IMR-90 (cell line): ENCODE results near the gene ACVR2B. TPM values are rescaled to one million over a fixed set of nuclear protein-coding genes. Genes with fewer than 3 reads are reported as not detected.

ENCODE experiments used
- ATAC-seq: fragments of 200-7000 bp; cut with Tn5 transposase; 2 replicates; pipeline ENCODE4 v1.9.1; 2020; ENCODE audit warnings: low read depth, mild to moderate bottlenecking, moderate library complexity
- BruUV-seq: library from RNA; stranded (reverse); fragments of 400-500 nt; replicated peaks from 2 replicates; lab custom pipeline; 2021; lab: Mats Ljungman, UMichigan
- CTCF ChIA-PET: fragments of 300-600 bp; formaldehyde crosslinking; extraction: SDS; loops from one replicate; lab custom pipeline; 2021; ENCODE audit warnings: antibody characterized with exemption; lab: Yijun Ruan, JAX
- POLR2A ChIA-PET: fragments of 300-600 bp; sonication (Branson Sonifier 250); formaldehyde crosslinking; loops from one replicate; lab custom pipeline; 2022; ENCODE audit warnings: antibody characterized with exemption; ENCODE audit not compliant: unreplicated experiment; lab: Charles Lee
- DNase-seq: peaks from one replicate; pipeline ENCODE4 v3.0.0; 2013
- H2AFZ ChIP-seq: replicated peaks from 2 replicates; pipeline ENCODE3; 2013; ENCODE audit warnings: low read length, mild to moderate bottlenecking; ENCODE audit not compliant: poor library complexity
- H2AK5ac ChIP-seq: 2 replicates; pipeline ENCODE4 v1.6.1; 2013; ENCODE audit warnings: low read depth, low read length, inconsistent platforms
- H2AK9ac ChIP-seq: replicated peaks from 2 replicates; pipeline ENCODE3; 2013; ENCODE audit warnings: mild to moderate bottlenecking, low read depth, low read length, moderate library complexity; ENCODE audit not compliant: poor library complexity
- H2BK120ac ChIP-seq: 2 replicates; pipeline ENCODE4 v1.6.1; 2013; ENCODE audit warnings: low read depth, low read length, inconsistent platforms
- H2BK15ac ChIP-seq: 3 replicates; pipeline ENCODE4 v1.6.1; 2013; ENCODE audit warnings: low read depth, low read length, inconsistent platforms
- H2BK20ac ChIP-seq: 2 replicates; pipeline ENCODE4 v1.6.1; 2013; ENCODE audit warnings: low read depth, mild to moderate bottlenecking, inconsistent platforms, low read length, moderate library complexity
- H2BK5ac ChIP-seq: 2 replicates; pipeline ENCODE4 v1.6.1; 2013; ENCODE audit warnings: mild to moderate bottlenecking, low read depth, low read length, inconsistent platforms; ENCODE audit not compliant: poor library complexity, severe bottlenecking
- H3K14ac ChIP-seq: replicated peaks from 2 replicates; pipeline ENCODE4 v1.6.1; 2013; ENCODE audit warnings: low read depth, low read length, inconsistent platforms
- H3K18ac ChIP-seq: 2 replicates; pipeline ENCODE4 v1.6.1; 2013; ENCODE audit warnings: low read depth, low read length, control low read depth
- H3K23ac ChIP-seq: 2 replicates; pipeline ENCODE4 v1.6.1; 2013; ENCODE audit warnings: low read depth, low read length, inconsistent platforms
- H3K27ac ChIP-seq: 2 replicates; pipeline ENCODE4 v1.5.1; 2013; ENCODE audit warnings: mild to moderate bottlenecking, control low read depth, low read length; ENCODE audit not compliant: insufficient read depth
- H3K27me3 ChIP-seq: 2 replicates; pipeline ENCODE4 v1.6.1; 2013; ENCODE audit warnings: low read length; ENCODE audit not compliant: control insufficient read depth, insufficient read depth
- H3K36me3 ChIP-seq: 2 replicates; pipeline ENCODE4 v1.6.1; 2013; ENCODE audit warnings: low read length, mixed read lengths; ENCODE audit not compliant: control insufficient read depth, insufficient read depth
- H3K4ac ChIP-seq: 2 replicates; pipeline ENCODE4 v1.6.1; 2013; ENCODE audit warnings: low read depth, low read length, inconsistent platforms
- H3K4me1 ChIP-seq: 2 replicates; pipeline ENCODE4 v1.6.1; 2013; ENCODE audit warnings: low read length, mixed read lengths; ENCODE audit not compliant: control insufficient read depth, insufficient read depth
- H3K4me2 ChIP-seq: 2 replicates; pipeline ENCODE4 v1.6.1; 2013; ENCODE audit warnings: low read depth, mild to moderate bottlenecking, control low read depth, low read length, moderate library complexity
- H3K4me3 ChIP-seq: 2 replicates; pipeline ENCODE4 v1.5.1; 2013; ENCODE audit warnings: low read depth, mild to moderate bottlenecking, control low read depth, low read length, moderate library complexity; ENCODE audit not compliant: insufficient read depth
- H3K56ac ChIP-seq: 2 replicates; pipeline ENCODE4 v1.6.1; 2013; ENCODE audit warnings: low read length, inconsistent platforms; ENCODE audit not compliant: insufficient read depth; ENCODE audit errors: extremely low read depth
- H3K79me1 ChIP-seq, 2 experiments: 2 replicates each; pipeline ENCODE4 v1.6.1; 2013; ENCODE audit warnings: low read length in 2 of 2, inconsistent platforms in 1 of 2, low read depth in 1 of 2
- H3K9ac ChIP-seq: 2 replicates; pipeline ENCODE4 v1.6.1; 2013; ENCODE audit warnings: low read depth, low read length, control low read depth
- H3K9me1 ChIP-seq: 2 replicates; pipeline ENCODE4 v1.6.1; 2013; ENCODE audit warnings: low read length, inconsistent platforms; ENCODE audit not compliant: insufficient read depth
- H3K9me3 ChIP-seq: 2 replicates; pipeline ENCODE4 v1.6.1; 2013; ENCODE audit warnings: low read length; ENCODE audit not compliant: control insufficient read depth, insufficient read depth
- H4K20me1 ChIP-seq: 2 replicates; pipeline ENCODE4 v1.6.1; 2013; ENCODE audit warnings: low read length, inconsistent platforms; ENCODE audit not compliant: insufficient read depth
- H4K5ac ChIP-seq: 2 replicates; pipeline ENCODE4 v1.6.1; 2013; ENCODE audit warnings: mild to moderate bottlenecking, low read depth, low read length, control low read depth
- H4K8ac ChIP-seq, 2 experiments: 2 replicates each; pipeline ENCODE4 v1.6.1; 2013; ENCODE audit warnings: low read depth in 2 of 2, low read length in 2 of 2, control low read depth in 1 of 2, inconsistent platforms in 1 of 2
- H4K91ac ChIP-seq: 2 replicates; pipeline ENCODE4 v1.6.1; 2013; ENCODE audit warnings: low read depth, low read length, inconsistent platforms; ENCODE audit not compliant: insufficient read depth
- CEBPB ChIP-seq: IDR thresholded peaks from 2 replicates; pipeline ENCODE4 v1.6.1; 2012; ENCODE audit warnings: low read depth, low read length, improper control_type of control experiment
- CTCF ChIP-seq: conservative IDR thresholded peaks from 2 replicates; pipeline ENCODE4 v1.5.1; 2012; ENCODE audit warnings: mild to moderate bottlenecking, low read depth, low read length, improper control_type of control experiment
- whole genome bisulfite sequencing, 2 experiments: methylation state at CpG; one replicate each; pipeline versions ENCODE4 v1.1.5 to v1.1.7; 2013; ENCODE audit warnings: missing lambda C conversion rate in 2 of 2; ENCODE audit not compliant: insufficient read length in 1 of 2; ENCODE audit errors: extremely low coverage in 2 of 2; 5-methylcytosine and 5-hydroxymethylcytosine counted together
- dilution Hi-C: fragments of 300-500 bp; cut with HindIII; formaldehyde crosslinking; loops from one replicate; pipeline ENCODE4 v1.14.3; 2018; ENCODE audit warnings: low sequenced_read_pairs; ENCODE audit not compliant: unreplicated experiment
- in situ Hi-C: fragments of 300-500 bp; cut with MboI; formaldehyde crosslinking; loops from 3 replicates; pipeline ENCODE4 v1.14.3; 2019; ENCODE audit warnings: low sequenced_read_pairs, inconsistent platforms, mixed read lengths
- intact Hi-C: fragments of 100-400 bp; cut with micrococcal nuclease; formaldehyde crosslinking; loops from 2 replicates; pipeline ENCODE4 v1.10.0; 2022
- polyA plus RNA-seq, 3 experiments: library from polyadenylated mRNA; depleted of rRNA; stranded (reverse); fragments of >200 nt; gene quantifications; 2 replicates each; pipeline ENCODE4 v1.2.3, GENCODE V29; 2012; ENCODE audit warnings: low replicate concordance in 1 of 3
- total RNA-seq: library from RNA; depleted of rRNA; stranded (reverse); fragments of >200 nt; gene quantifications from 2 replicates; pipeline ENCODE4 v1.2.3, GENCODE V29; 2012

ACVR2B gene
- total and polyA plus RNA-seq, 2 of the 4 experiments (the other 2 are of a cell fraction), result 0.60 to 1.3 TPM

- H3K23ac ChIP-seq, result no peak overlapping the region
- WGBS, 2 experiments, result 20% methylated on average over 1 of the region's 3 CpGs; no CpG with 5 or more reads in 1 of the 2 experiments
These were observed 83.0 kb downstream of the ACVR2B start for GRCh38 chr3:38536671-38537070.

More at GRCh38 chr3:38536671-38537070, 83.0 kb downstream of the ACVR2B start:
- Histone ChIP-seq H3K27ac (no peak overlapping the region), H2AK9ac (no peak overlapping the region), H4K20me1 (no peaks in the 10 kb centered on the region), H4K8ac (no peak overlapping the region), H3K79me1 (no peaks in the 10 kb centered on the region), H3K4me1 (0 out of 2 replicates have a peak, but pooled peaks cover 2% of the 10 kb centered on the region), H3K4me3 (no peak overlapping the region), H2BK15ac (no peak overlapping the region), H3K27me3 (no peaks in the 10 kb centered on the region), H2BK20ac (no peak overlapping the region), H4K91ac (no peak overlapping the region), H3K36me3 (no peaks in the 10 kb centered on the region; the same call in 1 of the 2 replicates), H3K18ac (no peak overlapping the region), H3K9me3 (no peaks in the 10 kb centered on the region), H2AK5ac (no peak overlapping the region), H3K9me1 (peaks cover 11% of the 10 kb centered on the region; the same call in 1 of the 2 replicates), H3K9ac (no peak overlapping the region), H2AFZ (no peak overlapping the region), H2BK5ac (no peak overlapping the region), H4K5ac (no peak overlapping the region), H2BK120ac (no peak overlapping the region), H3K4ac (no peak overlapping the region), H3K14ac (no peak overlapping the region), H3K4me2 (no peak overlapping the region), H3K56ac (no peak overlapping the region)
- ChIA-PET POLR2A (no interaction called here), CTCF (interaction anchor here (1.5 kb wide), 1 partner anchor 15 kb away, joined by 7 read pairs; no protein-coding TSS in a partner anchor)
- dilution Hi-C loops, result no loop called here
- DNase-seq (no peak), ATAC-seq (no peak)
- in situ Hi-C loops, result loop anchor here (5.0 kb wide), 1 partner anchor 111 kb away; the partner anchor contains the start of gene SCN5A
- TF ChIP-seq CTCF (no peak), CEBPB (no peak)
- BruUV-seq, result no TSS peak
- intact Hi-C loops, result no loop called here
